ENCODE measurements around the gene SCUBE3.

Gene SCUBE3

GRCh38 chr6:35294308-35294945, 80.7 kb downstream of the SCUBE3 start:
- DNase-seq (ENCODE audit: low read depth), result no peak
- no peak overlapping the region for H3K4me3 ChIP-seq (ENCODE audit: low read depth, low read length)
- peak; percentile 94 for TF ChIP-seq CTCF (IDR thresholded peaks at IDR 0.05; ENCODE audit: control insufficient read depth, extremely low read depth, insufficient read depth)

GRCh38 chr6:35295036-35295435, 81.3 kb downstream of the SCUBE3 start:
- TF ChIP-seq CTCF (IDR thresholded peaks at IDR 0.05; ENCODE audit: control insufficient read depth, extremely low read depth, insufficient read depth), result no peak

GRCh38 chr6:35295521-35296315, 82.0 kb downstream of the SCUBE3 start:
- no peak for TF ChIP-seq CTCF (IDR thresholded peaks at IDR 0.05; ENCODE audit: control insufficient read depth, extremely low read depth, insufficient read depth)
- DNase-seq (ENCODE audit: low read depth), result no peak

More at GRCh38 chr6:35295036-35295435, 81.3 kb downstream of the SCUBE3 start:
- DNase-seq (ENCODE audit: low read depth), result no peak
- no peak overlapping the region for H3K4me3 ChIP-seq (ENCODE audit: low read depth, low read length)

GRCh38 chr6:35296931-35297600, 83.3 kb downstream of the SCUBE3 start:
- H3K4me3 ChIP-seq (ENCODE audit: low read depth, low read length), result peak overlapping the region; percentile 83
- no peak for TF ChIP-seq CTCF (IDR thresholded peaks at IDR 0.05; ENCODE audit: control insufficient read depth, extremely low read depth, insufficient read depth)
- DNase-seq (ENCODE audit: low read depth), result no peak

More at GRCh38 chr6:35295521-35296315, 82.0 kb downstream of the SCUBE3 start:
- H3K4me3 ChIP-seq (ENCODE audit: low read depth, low read length), result no peak overlapping the region

- H3K4me3 ChIP-seq (ENCODE audit: low read depth, low read length), result peak within 1 kb of the TSS; percentile 83
- peak; percentile 69 for DNase-seq (ENCODE audit: low read depth)
- TF ChIP-seq CTCF (IDR thresholded peaks at IDR 0.05; ENCODE audit: control insufficient read depth, extremely low read depth, insufficient read depth), result peak; percentile 99
Measured at GRCh38 chr6:35297601-35298481, 84.1 kb downstream of the SCUBE3 start, which contains the start of gene DEF6. Gene DEF6 (plus strand): TSS chr6:35297818. CDS start chr6:35297857, 39 bp downstream.

- TF ChIP-seq CTCF (IDR thresholded peaks at IDR 0.05; ENCODE audit: control insufficient read depth, extremely low read depth, insufficient read depth), result no peak
- H3K4me3 ChIP-seq (ENCODE audit: low read depth, low read length), result peak overlapping the region; percentile 83
- DNase-seq (ENCODE audit: low read depth), result no peak
Measured at GRCh38 chr6:35298625-35299140, 84.9 kb downstream of the SCUBE3 start.

All from LNCaP clone FGC (cell line).